ENCODE results near the gene SQOR.

SQOR gene

DNA sequence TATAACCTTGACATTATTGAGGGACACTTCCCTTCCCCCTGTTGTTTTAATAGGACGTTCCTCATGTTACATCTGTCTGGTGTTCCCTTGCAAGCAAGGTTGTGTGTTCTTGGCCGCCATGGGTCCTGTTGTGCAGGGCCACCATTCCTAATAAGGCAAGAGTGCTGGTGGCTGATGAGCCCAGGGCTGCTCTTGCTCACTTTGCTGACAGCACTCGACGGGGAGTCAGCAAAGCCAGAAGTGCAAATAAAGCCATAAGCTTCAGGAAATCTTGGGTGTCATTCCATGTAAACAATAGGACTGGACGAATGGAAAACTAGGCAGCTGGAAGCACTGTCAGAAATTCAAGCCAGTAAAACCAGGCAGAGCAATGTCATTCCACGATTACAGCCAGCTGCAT, 75.8 kb downstream of the SQOR start:
- DNase-seq (ENCODE audit: low read depth), result no peak
- TF ChIP-seq CTCF (conservative IDR thresholded peaks at IDR 0.05; ENCODE audit: low read depth, low read length), result no peak
- H3K4me3 ChIP-seq (ENCODE audit: low read length), result no peak overlapping the region

DNA sequence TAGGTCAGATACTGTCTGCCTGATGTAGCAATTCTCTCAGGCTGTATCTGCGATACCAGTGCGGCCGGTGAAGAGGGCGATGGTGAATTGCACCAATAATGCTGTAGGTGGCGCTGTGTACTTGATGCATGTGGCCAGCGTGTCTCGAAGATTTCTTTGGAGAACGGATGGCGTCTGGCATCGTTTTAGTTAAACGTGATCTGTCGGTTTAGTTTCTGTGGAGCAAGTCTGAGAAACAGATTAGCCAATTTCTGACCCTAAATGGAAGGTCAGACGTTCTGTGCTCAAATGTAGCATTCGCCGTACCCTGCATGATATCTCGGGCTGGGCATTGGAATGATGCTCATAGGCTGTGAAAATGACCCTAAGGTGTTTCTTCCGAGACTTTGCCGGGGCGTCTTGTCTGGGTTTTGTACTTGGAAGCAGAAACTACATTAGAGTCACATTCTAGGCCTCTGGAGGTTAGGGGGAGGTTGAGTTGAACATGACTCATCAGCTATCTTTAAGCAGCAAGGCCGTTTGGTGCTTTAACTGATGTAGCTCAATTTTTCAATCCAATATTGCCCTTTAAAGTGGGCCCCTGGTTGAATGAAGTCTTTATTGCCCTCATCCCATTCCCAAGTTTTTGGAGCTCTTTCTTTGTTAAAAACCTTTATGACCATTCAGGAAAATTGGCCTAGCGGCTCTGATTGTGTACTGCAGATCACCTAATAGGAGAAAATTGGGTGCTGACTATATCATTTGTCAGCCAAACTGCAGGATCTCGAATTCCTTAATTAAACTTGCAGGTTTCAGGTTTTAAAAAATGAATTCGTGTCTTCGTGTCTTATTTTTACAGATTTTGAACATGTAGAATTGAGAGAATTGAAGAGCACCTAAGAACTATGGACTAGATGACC, 80.0 kb downstream of the SQOR start:
- DNase-seq (ENCODE audit: low read depth), result peak; percentile 34

DNA sequence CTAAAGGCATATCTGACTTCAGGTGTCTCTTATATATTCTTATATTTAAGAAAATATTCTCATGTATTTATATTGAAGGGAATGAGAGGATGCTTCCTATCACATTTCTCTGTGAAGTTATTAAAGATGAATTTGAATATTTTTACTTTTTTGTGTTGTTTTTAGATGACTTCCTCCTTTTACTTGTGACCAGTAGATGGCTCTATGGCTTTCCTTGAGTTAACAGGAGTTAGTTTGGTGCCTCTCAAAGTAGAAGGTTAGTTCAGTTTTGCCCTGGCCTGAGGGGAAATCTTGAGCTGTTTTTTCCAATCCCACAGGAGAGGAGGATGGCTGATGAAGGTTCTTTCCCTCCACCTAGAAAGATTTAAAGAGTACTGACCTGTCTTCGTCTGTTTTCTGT, 80.7 kb downstream of the SQOR start:
- DNase-seq (ENCODE audit: low read depth), result no peak
- peak; percentile 61 for TF ChIP-seq CTCF (conservative IDR thresholded peaks at IDR 0.05; ENCODE audit: low read depth, low read length)

More for the DNA sequence above, 80.0 kb downstream of the SQOR start:
- peak; percentile 93 for TF ChIP-seq CTCF (conservative IDR thresholded peaks at IDR 0.05; ENCODE audit: low read depth, low read length)
- H3K4me3 ChIP-seq (ENCODE audit: low read length), result peak overlapping the region; percentile 20

GRCh38 chr15:45719490-45719889, 84.7 kb downstream of the SQOR start:
- no peak for TF ChIP-seq CTCF (conservative IDR thresholded peaks at IDR 0.05; ENCODE audit: low read depth, low read length)
- H3K4me3 ChIP-seq (ENCODE audit: low read length), result no peak overlapping the region
- no peak for DNase-seq (ENCODE audit: low read depth)

More for the DNA sequence above, 80.7 kb downstream of the SQOR start:
- no peak overlapping the region for H3K4me3 ChIP-seq (ENCODE audit: low read length)

GRCh38 chr15:45720183-45720582, 85.4 kb downstream of the SQOR start:
- no peak overlapping the region for H3K4me3 ChIP-seq (ENCODE audit: low read length)
- TF ChIP-seq CTCF (conservative IDR thresholded peaks at IDR 0.05; ENCODE audit: low read depth, low read length), result no peak
- DNase-seq (ENCODE audit: low read depth), result no peak

DNA sequence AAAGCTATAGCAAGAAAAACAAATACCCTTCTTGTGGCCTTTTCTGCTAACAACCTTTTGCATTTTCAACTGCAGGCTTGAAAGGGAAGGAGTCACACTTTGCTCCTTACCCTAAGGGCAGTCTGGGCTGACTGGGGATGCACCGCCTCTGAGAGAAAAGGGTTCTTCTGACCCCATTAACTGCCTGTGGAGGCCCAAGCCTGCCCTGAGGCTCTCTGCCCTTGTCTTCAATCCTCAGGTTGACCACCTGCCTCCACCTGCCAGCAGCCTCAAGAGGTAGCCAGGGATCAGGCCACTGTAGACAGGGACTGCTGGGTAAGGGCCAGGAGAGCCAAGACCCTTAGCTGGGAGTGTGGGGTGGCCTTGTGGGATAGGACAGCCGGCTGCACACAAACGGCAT, 93.8 kb downstream of the SQOR start:
- no peak for TF ChIP-seq CTCF (conservative IDR thresholded peaks at IDR 0.05; ENCODE audit: low read depth, low read length)
- no peak for DNase-seq (ENCODE audit: low read depth)
- H3K4me3 ChIP-seq (ENCODE audit: low read length), result no peak overlapping the region

- no peak for DNase-seq (ENCODE audit: low read depth)
- TF ChIP-seq CTCF (conservative IDR thresholded peaks at IDR 0.05; ENCODE audit: low read depth, low read length), result no peak
- H3K4me3 ChIP-seq (ENCODE audit: low read length), result no peak overlapping the region
These were observed 94.3 kb downstream of the SQOR start for GRCh38 chr15:45729141-45729540.
